AG09309 (cell line): Measurements from ENCODE around the gene MLLT10.

ENCODE experiments used
- DNase-seq: peaks from one replicate; pipeline ENCODE4 v3.0.0-alpha.2; 2010; ENCODE audit warnings: low read depth
- H3K4me3 ChIP-seq: 2 replicates; pipeline ENCODE4 v1.5.1; 2011; ENCODE audit warnings: mild to moderate bottlenecking, low read depth, low read length, moderate library complexity; ENCODE audit not compliant: control insufficient read depth
- CTCF ChIP-seq: IDR thresholded peaks from 2 replicates; pipeline ENCODE4 v1.5.1; 2011; ENCODE audit warnings: mild to moderate bottlenecking, low read depth, low read length, inconsistent platforms; ENCODE audit not compliant: insufficient read depth, control insufficient read depth; ENCODE audit errors: missing control alignments

Gene MLLT10

GRCh38 chr10:21508706-21509331, 25.2 kb upstream of the MLLT10 start:
- no peak for DNase-seq
- no peak overlapping the region for H3K4me3 ChIP-seq
- no peak for TF ChIP-seq CTCF

- no peak for DNase-seq
- no peak for TF ChIP-seq CTCF
- peak overlapping the region; percentile 41 for H3K4me3 ChIP-seq
These were observed 24.4 kb upstream of the MLLT10 start for GRCh38 chr10:21509341-21510240.

GRCh38 chr10:21510241-21511094, 23.6 kb upstream of the MLLT10 start:
- TF ChIP-seq CTCF, result no peak
- H3K4me3 ChIP-seq, result peak overlapping the region; percentile 41
- DNase-seq, result no peak

- no peak for DNase-seq
- no peak overlapping the region for H3K4me3 ChIP-seq
- no peak for TF ChIP-seq CTCF
These were observed 22.9 kb upstream of the MLLT10 start for GRCh38 chr10:21511095-21511570.

- no peak for DNase-seq
- TF ChIP-seq CTCF, result no peak
- H3K4me3 ChIP-seq, result no peak overlapping the region
These were observed 22.0 kb upstream of the MLLT10 start for GRCh38 chr10:21511946-21512572.
